Hematopoietic multipotent progenitor cell treated with erythropoietin and hydrocortisone succinate and interleukin-3 and kit ligand, for 8 days (in vitro differentiated cells): Measurements from ENCODE around the gene TBX10.
"Not testable (repeated sequence)": the region's sequence is repeated elsewhere in the genome, so short reads cannot be mapped to it uniquely, and the experiment has no call there.

Experiments
- DNase-seq: peaks from one replicate; pipeline ENCODE4 v3.0.0-alpha.2; 2015

The TBX10 gene

GRCh38 chr11:67644472-67645418 is 5.2 kb upstream of the TBX10 start:
- no peak for DNase-seq

GRCh38 chr11:67644042-67644441 is 4.5 kb upstream of the TBX10 start:
- DNase-seq, result peak; percentile 30

GRCh38 chr11:67642173-67643120 is 2.9 kb upstream of the TBX10 start:
- DNase-seq, result no peak

GRCh38 chr11:67641338-67642172 is 2.0 kb upstream of the TBX10 start:
- no peak for DNase-seq

- DNase-seq, result no peak
Measured at GRCh38 chr11:67640758-67641337, 1.3 kb upstream of the TBX10 start.

GRCh38 chr11:67640021-67640757 is 626 bp upstream of the TBX10 start:
- peak; percentile 53 for DNase-seq

- DNase-seq, result no peak
Measured at GRCh38 chr11:67638535-67639437, 777 bp downstream of the TBX10 start.

GRCh38 chr11:67637441-67637840 is 2.1 kb downstream of the TBX10 start:
- not testable (repeated sequence) for DNase-seq

- no peak for DNase-seq
Measured at GRCh38 chr11:67636962-67637361, 2.6 kb downstream of the TBX10 start.

- no peak for DNase-seq
Measured at GRCh38 chr11:67635231-67635521, 4.4 kb downstream of the TBX10 start.

- no peak for DNase-seq
Measured at GRCh38 chr11:67634366-67635230, 5.0 kb downstream of the TBX10 start.

GRCh38 chr11:67633758-67634365 is 5.7 kb downstream of the TBX10 start:
- DNase-seq, result no peak

GRCh38 chr11:67632982-67633755 is 6.4 kb downstream of the TBX10 start:
- DNase-seq, result no peak

GRCh38 chr11:67632175-67632981 is 7.2 kb downstream of the TBX10 start:
- DNase-seq, result peak; percentile 75

GRCh38 chr11:67631853-67632174 is 7.7 kb downstream of the TBX10 start:
- no peak for DNase-seq

GRCh38 chr11:67631411-67631810 is 8.2 kb downstream of the TBX10 start:
- no peak for DNase-seq

- no peak for DNase-seq
Measured at GRCh38 chr11:67630943-67631331, 8.6 kb downstream of the TBX10 start.
